Inflammatory macrophage treated with lipopolysaccharide for 4 hours (primary cell): ENCODE results near the gene ATP9B.
"Not testable (repeated sequence)": the region's sequence is repeated elsewhere in the genome, so short reads cannot be mapped to it uniquely, and the experiment has no call there.

Source experiments
- DNase-seq: peaks from one replicate; pipeline ENCODE4 v3.0.0-alpha.2; 2020

The ATP9B gene

GRCh38 chr18:79299272-79299671, 230.1 kb downstream of the ATP9B start:
- no peak for DNase-seq

- DNase-seq, result no peak
Observed at GRCh38 chr18:79299711-79300110, 230.5 kb downstream of the ATP9B start.

DNA sequence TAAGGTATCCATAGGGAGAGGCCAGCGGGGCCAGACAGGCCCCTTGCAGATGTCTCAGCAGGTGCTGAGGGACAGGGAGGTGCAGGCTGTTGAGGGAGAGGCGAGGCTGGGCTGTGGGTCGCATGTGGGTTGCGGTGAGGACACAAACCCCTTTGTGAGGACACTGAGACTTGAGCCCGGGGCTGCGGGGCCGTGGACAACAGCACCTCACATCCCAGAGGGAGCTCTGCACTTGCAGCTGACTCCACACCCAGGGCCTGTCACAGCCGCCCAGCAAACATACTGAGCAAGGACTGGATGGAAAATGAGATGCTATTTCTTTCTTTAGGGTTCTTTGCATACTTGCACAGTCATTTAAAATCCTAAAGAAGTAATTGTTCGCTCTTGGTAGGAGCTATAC, 231.2 kb downstream of the ATP9B start:
- no peak for DNase-seq

GRCh38 chr18:79302120-79302519, 232.9 kb downstream of the ATP9B start:
- no peak for DNase-seq

DNA sequence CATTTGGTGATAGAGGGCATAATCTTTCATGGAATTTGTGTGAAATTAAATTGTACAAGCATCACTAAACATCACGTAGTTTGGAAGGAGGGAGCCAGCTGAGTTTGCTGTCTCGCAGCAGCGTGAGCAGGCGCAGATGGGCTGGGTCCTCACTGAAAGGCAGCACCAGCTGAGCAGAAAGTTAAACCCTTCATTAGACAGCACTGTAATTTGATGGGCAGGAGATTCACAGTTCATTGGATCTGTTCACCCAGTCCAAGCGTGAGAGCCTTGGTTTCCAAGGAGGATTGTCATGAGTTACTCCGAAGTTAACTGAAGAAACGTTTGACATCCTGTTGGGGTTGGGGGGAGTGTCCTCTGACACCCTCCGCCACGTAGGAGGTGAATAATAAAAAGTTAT, 236.7 kb downstream of the ATP9B start:
- DNase-seq, result no peak

GRCh38 chr18:79309614-79310358, 240.6 kb downstream of the ATP9B start:
- DNase-seq, result no peak

DNA sequence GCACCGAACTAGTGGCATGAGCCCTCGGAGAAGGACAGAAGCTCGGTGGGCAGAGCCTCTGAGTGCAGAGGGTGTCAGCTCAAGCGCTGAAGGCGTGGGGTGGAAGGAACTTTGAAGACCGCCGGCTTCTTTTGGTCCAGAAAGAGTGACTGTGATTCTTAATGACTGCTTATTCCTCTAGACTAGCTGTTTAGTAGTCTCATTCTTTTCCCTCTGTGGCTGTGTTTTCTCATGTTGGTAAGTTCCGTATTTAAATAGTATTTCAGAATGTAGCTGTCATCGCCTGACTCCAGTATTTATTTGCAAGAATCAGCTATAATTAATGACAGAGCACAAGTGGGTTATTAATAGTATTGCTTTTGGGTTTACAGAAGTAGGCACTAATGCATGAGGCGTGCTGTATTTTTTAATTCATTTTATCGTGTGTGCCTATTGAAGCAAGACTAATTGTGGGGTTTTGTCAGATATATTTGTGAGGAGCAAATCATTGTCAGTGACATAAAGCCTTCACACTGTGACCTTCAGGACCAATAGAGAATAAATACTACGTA, 245.7 kb downstream of the ATP9B start:
- no peak for DNase-seq

DNA sequence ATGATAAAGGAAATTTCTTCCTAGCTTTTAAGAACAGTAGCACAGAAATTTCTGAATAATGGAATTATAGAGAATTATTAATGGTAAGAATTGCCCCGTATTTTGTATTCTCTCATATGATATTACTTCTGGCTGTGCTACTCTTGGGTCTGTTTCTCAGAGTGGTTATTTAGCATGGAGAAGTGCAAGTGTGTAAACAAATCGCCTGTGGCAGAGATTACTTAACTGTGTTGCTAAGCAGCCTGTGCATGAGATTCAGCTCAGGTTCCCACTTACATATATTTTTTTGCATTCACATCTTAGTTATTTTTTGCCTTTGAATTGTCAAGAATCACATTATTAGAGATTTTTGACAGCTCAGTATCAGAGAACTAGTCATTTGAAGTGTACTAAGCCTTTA, 246.4 kb downstream of the ATP9B start:
- no peak for DNase-seq

- DNase-seq, result no peak
Observed at GRCh38 chr18:79317703-79318102, 248.5 kb downstream of the ATP9B start.

- DNase-seq, result no peak
Observed at GRCh38 chr18:79318142-79318673, 249.0 kb downstream of the ATP9B start.

DNA sequence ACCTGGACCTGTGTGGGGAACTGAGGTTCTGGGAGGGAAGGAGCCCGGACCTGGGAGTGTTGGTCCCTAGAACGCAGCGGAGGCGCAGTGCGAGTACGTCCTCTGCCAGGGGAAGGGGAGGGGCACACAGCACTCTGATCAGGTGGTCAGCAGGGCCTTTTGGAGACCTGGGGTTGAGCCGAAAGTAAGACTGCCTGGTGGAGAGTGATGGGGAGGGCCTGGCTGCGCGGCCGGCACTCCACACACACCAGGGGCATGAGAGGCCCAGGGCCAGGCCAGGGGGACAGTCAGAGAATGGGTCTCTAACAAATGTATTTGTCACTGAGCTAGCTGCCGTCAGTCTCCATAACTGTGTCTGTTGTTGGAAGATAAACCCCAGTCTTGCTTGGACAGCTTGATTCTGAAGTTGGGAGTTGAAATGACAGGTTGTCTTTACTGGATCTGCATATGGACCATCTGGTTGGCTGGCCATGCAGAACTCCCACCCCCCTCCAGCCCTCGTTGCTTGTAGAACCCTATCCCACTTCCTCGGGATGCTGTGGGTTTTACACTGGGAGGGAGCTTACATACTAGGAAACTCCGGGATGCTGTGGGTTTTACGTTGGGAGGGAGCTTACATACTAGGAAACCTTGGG, 251.1 kb downstream of the ATP9B start:
- DNase-seq, result no peak

GRCh38 chr18:79321625-79322405, 252.6 kb downstream of the ATP9B start:
- DNase-seq, result no peak

DNA sequence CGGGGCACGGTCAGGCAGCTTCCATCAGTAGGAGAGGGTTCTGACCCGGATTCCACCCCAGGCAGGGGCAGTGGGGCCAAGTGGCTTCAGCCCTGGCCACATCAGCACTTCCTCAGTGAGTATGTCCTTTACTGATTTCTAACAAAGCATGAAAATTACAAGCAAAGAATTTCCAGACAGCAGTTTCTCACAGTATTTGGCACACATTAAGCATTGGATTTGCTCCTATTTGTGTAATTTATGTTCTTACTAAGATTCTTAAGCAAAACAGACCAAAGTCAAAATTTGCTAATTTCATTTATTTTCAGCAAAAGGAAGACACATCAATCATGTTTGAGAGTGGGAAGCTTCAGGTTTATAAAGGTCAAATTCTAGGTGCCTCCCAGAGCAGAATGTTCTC, 253.2 kb downstream of the ATP9B start:
- DNase-seq, result no peak

DNA sequence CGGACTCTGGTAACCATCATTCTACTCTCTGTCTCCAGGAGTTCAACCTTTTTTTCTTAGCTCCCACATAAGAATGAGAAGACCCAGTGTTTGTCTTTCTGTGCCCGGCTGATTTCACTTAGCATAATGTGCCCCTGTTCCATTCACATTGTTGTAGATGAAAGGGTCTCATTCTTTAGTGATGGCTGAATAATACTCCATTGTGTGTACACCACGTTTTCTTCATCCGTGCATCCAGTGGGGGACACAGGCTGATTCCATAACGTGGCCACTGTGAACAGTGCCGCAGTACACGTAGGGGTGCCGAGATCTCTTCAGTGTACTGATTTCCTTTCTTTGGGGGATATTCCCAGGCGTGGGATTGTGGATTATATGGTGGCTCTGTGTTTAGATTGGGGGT, 254.3 kb downstream of the ATP9B start:
- no peak for DNase-seq

- DNase-seq, result no peak
Observed at GRCh38 chr18:79326413-79327198, 257.4 kb downstream of the ATP9B start.

GRCh38 chr18:79327199-79327721, 258.1 kb downstream of the ATP9B start:
- no peak for DNase-seq

GRCh38 chr18:79327915-79328314, 258.7 kb downstream of the ATP9B start:
- DNase-seq, result not testable (repeated sequence)

DNA sequence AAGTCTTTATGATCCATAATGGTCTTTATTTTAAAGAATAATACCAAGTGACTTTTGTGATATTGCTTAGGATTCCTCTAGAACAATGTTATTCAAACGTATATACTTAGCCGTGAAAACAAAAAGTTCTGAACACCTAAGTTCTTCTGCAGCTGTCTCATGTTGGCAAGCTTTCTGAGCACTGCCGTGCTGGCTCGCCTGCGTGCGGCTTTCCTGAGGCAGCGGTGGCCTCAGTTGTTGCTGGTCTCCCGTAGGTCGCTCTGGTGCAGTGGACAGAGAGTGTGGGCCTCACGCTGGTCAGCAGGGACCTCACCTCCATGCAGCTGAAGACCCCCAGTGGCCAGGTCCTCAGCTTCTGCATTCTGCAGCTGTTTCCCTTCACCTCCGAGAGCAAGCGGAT, 259.7 kb downstream of the ATP9B start:
- DNase-seq, result no peak

- no peak for DNase-seq
Observed at GRCh38 chr18:79329786-79330185, 260.6 kb downstream of the ATP9B start.

DNA sequence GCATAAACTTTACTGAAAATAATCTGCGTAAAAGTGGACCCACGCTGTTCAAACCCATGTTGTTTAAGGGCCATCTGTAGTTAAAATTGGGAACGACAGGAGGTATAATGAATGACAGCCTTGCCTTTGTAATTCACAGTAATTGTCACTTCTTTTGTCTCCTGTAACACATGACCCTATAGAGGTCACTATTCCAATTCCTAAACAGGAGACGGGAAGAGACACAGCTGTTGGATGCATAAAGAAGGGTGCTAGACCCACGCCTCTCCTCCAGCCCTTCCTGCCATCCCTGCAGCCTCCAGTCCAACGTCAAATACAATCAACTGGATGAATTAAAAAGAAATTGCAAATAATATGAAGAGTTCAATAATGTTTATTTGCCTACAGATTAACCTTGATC, 263.5 kb downstream of the ATP9B start:
- DNase-seq, result no peak

GRCh38 chr18:79333046-79333445, 263.9 kb downstream of the ATP9B start:
- no peak for DNase-seq

DNA sequence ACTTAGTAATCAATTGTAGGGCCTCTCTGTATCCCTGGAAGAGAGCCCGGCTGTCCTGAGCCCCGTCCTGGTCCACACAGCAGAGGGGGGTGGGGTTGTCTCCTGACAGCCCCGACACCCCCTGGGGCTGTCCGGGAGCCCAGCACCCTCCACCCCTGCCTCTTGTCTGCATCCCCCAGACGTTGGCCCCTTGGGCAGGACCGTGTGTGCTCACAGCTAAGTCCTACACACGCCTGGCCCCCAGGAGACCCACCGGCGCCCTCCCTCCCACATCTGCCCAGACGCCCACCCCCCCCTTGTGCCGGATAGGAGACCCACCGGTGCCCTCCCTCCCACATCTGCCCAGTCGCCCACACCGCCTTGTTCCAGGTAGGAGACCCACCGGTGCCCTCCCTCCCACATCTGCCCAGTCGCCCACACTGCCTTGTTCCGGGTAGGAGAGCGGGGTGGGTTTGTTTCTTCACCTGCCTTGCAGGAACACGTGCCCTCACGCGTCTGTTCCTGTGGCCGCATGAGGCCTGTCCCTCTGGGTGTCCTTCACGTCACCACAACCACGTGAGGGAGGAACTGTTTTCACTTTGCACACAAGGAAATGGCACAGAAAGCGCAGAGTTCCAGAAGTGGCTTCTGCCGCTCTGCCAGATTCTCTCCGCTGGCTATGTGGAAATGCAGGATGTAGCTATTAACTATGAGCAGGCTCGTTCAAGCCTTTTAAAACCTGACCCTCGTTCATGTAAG, 265.5 kb downstream of the ATP9B start:
- no peak for DNase-seq
